ENCODE data around the gene CWC25.
"Not testable (repeated sequence)": the region's sequence is repeated elsewhere in the genome, so short reads cannot be mapped to it uniquely, and the experiment has no call there.

CWC25 gene

GRCh38 chr17:38852771-38853291 lies 27.7 kb upstream of the CWC25 start:
- no peak for DNase-seq (ENCODE audit: low read depth)

GRCh38 chr17:38851434-38851833 lies 26.3 kb upstream of the CWC25 start:
- DNase-seq (ENCODE audit: low read depth): no peak

GRCh38 chr17:38850374-38850773 lies 25.3 kb upstream of the CWC25 start:
- no peak for DNase-seq (ENCODE audit: low read depth)

- no peak for DNase-seq (ENCODE audit: low read depth)
These were observed 24.0 kb upstream of the CWC25 start for GRCh38 chr17:38848939-38849605.

- DNase-seq (ENCODE audit: low read depth): no peak
These were observed 23.4 kb upstream of the CWC25 start for GRCh38 chr17:38848557-38848891.

GRCh38 chr17:38844261-38844757 lies 19.2 kb upstream of the CWC25 start:
- no peak for DNase-seq (ENCODE audit: low read depth)

- no peak for DNase-seq (ENCODE audit: low read depth)
These were observed 684 bp upstream of the CWC25 start for GRCh38 chr17:38825762-38826247.

DNA sequence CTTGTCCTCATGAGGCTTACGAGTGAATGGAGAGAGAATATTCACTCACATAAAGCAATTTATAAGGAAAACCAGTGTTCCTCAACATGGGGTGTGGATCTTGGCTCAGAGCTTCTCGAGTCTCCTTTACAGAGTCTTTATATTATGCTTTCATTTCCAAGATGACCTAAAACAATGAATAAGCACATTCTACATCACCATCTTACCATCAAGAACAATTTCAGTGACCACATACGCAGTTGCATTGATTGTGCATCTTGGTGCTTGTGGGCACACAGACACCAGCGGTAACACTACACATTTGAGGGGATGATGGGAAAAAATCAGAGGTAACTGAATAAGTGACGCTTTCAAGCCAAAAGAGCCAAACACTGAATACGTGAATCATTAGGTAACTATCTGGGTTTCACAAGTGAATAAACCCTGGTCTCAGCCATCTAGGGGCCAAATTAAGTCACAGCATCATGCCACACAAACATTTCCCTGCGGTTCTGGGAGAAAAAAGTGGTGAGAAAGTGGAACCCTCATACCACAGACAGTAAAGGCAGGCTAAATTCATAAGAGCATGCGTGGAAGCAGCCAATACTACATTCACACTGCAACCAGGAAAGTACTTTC lies 9.4 kb downstream of the CWC25 start:
- no peak for DNase-seq (ENCODE audit: low read depth)

GRCh38 chr17:38809828-38810227 lies 15.3 kb downstream of the CWC25 start:
- no peak for DNase-seq (ENCODE audit: low read depth)

- no peak for DNase-seq (ENCODE audit: low read depth)
These were observed 24.8 kb downstream of the CWC25 start for GRCh38 chr17:38800237-38800760.

GRCh38 chr17:38799501-38800236 lies 25.5 kb downstream of the CWC25 start, which contains the start of gene PIP4K2B:
TSS of gene PIP4K2B (minus strand) at chr17:38799556. CDS start at chr17:38799424, 132 bp downstream.
- DNase-seq (ENCODE audit: low read depth): peak; percentile 69

- DNase-seq (ENCODE audit: low read depth): peak; percentile 37
These were observed 26.3 kb downstream of the CWC25 start for GRCh38 chr17:38798614-38799500.

DNA sequence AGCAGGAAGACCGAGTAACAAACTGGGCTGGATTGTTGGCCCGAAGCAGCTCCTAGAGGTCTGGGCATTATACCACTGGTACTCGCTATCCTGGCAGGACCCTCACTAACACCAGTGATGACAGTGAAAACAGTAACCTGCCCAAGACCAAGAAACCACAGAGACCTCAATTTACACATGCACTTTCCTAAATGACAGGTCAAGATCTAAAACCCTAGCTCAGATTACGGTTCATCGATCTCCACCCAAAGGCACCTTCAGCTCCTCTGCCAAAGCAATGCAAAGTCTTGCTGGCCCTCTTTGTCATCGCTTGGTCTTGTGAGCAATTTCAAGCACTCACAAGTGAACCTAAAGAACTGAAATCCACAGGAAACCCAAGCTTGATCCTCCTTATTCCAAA lies 27.3 kb downstream of the CWC25 start:
- no peak for DNase-seq (ENCODE audit: low read depth)

DNA sequence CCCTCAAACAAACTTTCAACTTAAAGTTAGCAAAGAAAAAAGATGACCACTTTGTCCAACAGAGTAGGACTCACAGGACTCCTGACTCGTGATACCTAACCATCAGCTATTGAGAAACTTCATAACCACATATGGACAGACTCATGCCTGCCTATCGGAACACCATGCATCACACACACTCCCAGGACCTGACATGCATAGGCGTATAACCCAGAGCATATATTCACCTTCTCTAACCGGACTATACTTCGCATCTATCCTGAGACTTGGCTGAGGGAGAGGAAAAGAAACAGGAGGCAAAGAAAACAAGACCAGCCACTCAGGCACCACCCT lies 28.0 kb downstream of the CWC25 start:
- DNase-seq (ENCODE audit: low read depth): no peak

- no peak for DNase-seq (ENCODE audit: low read depth)
These were observed 28.5 kb downstream of the CWC25 start for GRCh38 chr17:38796451-38797157.

DNA sequence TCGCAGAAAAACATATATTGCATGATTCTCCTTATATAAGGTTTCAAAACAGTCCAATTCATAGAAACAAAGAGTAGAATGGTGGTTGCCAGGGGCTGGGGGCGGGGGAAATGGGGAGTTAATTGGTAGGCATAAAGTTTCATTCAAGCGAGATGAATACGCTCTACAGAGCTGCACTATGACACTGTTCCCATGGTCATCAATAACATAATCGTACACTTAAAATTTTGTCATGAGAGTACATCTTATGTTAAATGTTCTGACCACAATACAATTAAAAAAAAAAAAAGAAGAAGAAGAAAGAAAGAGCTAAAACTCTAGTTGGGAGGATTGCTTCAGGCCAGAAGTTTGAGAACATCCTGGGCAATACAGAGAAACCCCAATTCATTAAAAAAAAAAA lies 30.9 kb downstream of the CWC25 start:
- DNase-seq (ENCODE audit: low read depth): no peak

GRCh38 chr17:38791162-38791561 lies 34.0 kb downstream of the CWC25 start:
- no peak for DNase-seq (ENCODE audit: low read depth)

DNA sequence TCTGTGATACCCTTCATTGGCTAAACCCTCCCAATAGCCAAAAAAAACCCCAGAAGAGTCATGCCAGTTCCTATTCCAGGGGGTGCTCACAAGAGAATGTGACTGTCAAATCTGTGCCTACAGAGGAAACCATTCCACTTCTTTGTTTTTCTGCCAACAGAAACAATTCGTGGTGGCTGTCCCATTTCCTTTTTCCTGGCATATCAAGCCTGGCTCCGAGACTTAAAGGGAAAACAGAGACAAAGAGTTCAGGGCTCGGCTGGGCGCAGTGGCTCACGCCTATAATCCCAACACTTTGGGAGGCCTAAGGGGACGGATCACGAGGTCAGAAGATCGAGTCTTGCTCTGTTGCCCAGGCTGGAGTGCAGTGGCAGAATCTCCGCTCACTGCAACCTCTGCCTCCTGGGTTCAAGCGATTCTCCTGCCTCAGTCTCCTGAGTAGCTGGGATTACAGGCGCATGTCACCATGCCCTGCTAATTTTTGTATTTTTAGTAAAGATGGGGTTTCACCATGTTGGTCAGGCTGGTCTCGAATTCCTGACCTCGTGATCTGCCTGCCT lies 34.9 kb downstream of the CWC25 start:
- not testable (repeated sequence) for DNase-seq (ENCODE audit: low read depth)

- DNase-seq (ENCODE audit: low read depth): no peak
These were observed 35.9 kb downstream of the CWC25 start for GRCh38 chr17:38789185-38789584.

GRCh38 chr17:38787999-38788398 lies 37.1 kb downstream of the CWC25 start:
- not testable (repeated sequence) for DNase-seq (ENCODE audit: low read depth)

DNA sequence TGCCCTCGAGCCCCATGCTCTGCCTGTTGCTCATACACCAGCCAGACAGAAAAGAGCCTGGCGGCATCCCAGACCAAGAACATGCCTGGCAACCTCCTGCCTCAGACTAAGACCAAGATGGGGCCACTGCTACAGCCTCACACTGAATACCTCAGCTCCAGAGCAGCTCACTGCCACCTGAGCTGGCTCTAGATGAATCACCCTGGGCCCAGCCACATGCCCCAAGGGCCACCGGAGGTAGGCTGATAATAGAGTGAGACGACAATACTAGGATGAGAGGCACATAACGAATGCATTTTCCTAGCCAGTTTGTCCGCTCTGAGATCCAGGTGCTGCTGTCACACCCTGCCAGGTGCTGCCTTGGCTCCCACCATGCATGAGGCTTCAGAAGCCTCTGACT lies 38.7 kb downstream of the CWC25 start:
- no peak for DNase-seq (ENCODE audit: low read depth)

Measured in activated T-cell treated with anti-CD3 and anti-CD28 coated beads for 1 hour (primary cell).